Thoracic aorta (tissue), 2 donors: ENCODE results near the gene SCN3A. TPM values are rescaled to one million over a fixed set of nuclear protein-coding genes. Genes with fewer than 3 reads are reported as not detected.
A peak's percentile ranks its signal among the peaks of the same experiment; 100 is the strongest.

Experiments
- ATAC-seq: fragments of 150-250 bp; one replicate; pipeline ENCODE4 v1.8.0; 2017; ENCODE audit warnings: low read depth; ENCODE audit not compliant: insufficient number of reproducible peaks, low FRiP score
- DNase-seq: peaks from one replicate; pipeline ENCODE4 v3.0.0-alpha.2; 2020; ENCODE audit warnings: low spot score
- H3K27ac ChIP-seq, 2 donors: fragments of 200-600 bp; sonication (generic); 1 replicate in 1 of 2; 2 replicates in 1 of 2; pipeline ENCODE4 v1.5.1; 2016; ENCODE audit warnings: mild to moderate bottlenecking in 2 of 2, moderate library complexity in 2 of 2
- H3K27me3 ChIP-seq: fragments of 200-600 bp; sonication (generic); replicated peaks from 2 replicates; pipeline ENCODE4 v1.6.0; 2016; ENCODE audit warnings: mild to moderate bottlenecking; ENCODE audit not compliant: insufficient read depth
- H3K36me3 ChIP-seq: fragments of 200-600 bp; sonication (generic); one replicate; pipeline ENCODE4 v1.5.1; 2016
- H3K4me1 ChIP-seq, 2 donors: fragments of 200-600 bp; sonication (generic); 1 replicate in 1 of 2; 2 replicates in 1 of 2; pipeline versions ENCODE4 v1.5.1 to v1.6.0; 2016; ENCODE audit warnings: low read depth in 2 of 2, mild to moderate bottlenecking in 1 of 2; ENCODE audit not compliant: control insufficient read depth in 1 of 2
- H3K4me3 ChIP-seq: fragments of 200-600 bp; sonication (generic); 2 replicates; pipeline ENCODE4 v1.5.1; 2016; ENCODE audit warnings: mild to moderate bottlenecking
- H3K9me3 ChIP-seq: fragments of 200-600 bp; sonication (generic); 2 replicates; pipeline ENCODE4 v1.5.1; 2016
- total RNA-seq, 2 donors: library from RNA; depleted of rRNA; stranded (reverse); fragments of >200 nt; gene quantifications; one replicate each; pipeline versions ENCODE4 v1.1.0 to v1.2.3, GENCODE V29; 2016
- TF ChIP-seq, protein P1 (sequence below): fragments of 200-600 bp; sonication (generic); IDR thresholded peaks from one replicate; pipeline ENCODE4 v1.5.1; 2019; ENCODE audit warnings: antibody characterized with exemption

SCN3A gene
- total RNA-seq, 2 donors from 2014 or later: 6.0 to 8.3 TPM

DNA sequence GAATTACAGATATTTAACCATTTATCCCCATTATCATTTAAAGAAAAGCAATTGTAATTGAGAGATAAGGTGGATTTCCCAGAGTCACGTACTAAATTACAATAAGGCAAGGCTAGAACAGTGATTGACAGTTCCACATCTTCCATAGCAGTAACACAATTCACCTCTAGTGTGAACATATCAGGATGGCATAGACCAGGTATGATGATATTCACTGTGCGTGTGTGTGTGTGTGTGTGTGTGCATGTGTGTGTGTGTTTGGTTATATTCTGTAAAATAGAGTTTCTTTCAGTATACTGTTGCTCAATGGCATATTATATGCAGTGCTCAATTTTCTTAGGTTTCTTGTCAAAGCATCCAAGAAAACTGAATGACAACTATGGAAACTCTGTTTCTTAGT is 37.1 kb upstream of the SCN3A start:
- Histone ChIP-seq H3K36me3 (no peaks in the 10 kb centered on the region), H3K27me3 (no peaks in the 10 kb centered on the region), H3K27ac (no peak overlapping the region), H3K4me3 (no peak overlapping the region), H3K4me1 (no peaks in the 10 kb centered on the region), H3K9me3 (no peaks in the 10 kb centered on the region)
- DNase-seq (no peak), ATAC-seq (no peak)
- TF ChIP-seq, protein P1, sequence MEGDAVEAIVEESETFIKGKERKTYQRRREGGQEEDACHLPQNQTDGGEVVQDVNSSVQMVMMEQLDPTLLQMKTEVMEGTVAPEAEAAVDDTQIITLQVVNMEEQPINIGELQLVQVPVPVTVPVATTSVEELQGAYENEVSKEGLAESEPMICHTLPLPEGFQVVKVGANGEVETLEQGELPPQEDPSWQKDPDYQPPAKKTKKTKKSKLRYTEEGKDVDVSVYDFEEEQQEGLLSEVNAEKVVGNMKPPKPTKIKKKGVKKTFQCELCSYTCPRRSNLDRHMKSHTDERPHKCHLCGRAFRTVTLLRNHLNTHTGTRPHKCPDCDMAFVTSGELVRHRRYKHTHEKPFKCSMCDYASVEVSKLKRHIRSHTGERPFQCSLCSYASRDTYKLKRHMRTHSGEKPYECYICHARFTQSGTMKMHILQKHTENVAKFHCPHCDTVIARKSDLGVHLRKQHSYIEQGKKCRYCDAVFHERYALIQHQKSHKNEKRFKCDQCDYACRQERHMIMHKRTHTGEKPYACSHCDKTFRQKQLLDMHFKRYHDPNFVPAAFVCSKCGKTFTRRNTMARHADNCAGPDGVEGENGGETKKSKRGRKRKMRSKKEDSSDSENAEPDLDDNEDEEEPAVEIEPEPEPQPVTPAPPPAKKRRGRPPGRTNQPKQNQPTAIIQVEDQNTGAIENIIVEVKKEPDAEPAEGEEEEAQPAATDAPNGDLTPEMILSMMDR: no peak

DNA sequence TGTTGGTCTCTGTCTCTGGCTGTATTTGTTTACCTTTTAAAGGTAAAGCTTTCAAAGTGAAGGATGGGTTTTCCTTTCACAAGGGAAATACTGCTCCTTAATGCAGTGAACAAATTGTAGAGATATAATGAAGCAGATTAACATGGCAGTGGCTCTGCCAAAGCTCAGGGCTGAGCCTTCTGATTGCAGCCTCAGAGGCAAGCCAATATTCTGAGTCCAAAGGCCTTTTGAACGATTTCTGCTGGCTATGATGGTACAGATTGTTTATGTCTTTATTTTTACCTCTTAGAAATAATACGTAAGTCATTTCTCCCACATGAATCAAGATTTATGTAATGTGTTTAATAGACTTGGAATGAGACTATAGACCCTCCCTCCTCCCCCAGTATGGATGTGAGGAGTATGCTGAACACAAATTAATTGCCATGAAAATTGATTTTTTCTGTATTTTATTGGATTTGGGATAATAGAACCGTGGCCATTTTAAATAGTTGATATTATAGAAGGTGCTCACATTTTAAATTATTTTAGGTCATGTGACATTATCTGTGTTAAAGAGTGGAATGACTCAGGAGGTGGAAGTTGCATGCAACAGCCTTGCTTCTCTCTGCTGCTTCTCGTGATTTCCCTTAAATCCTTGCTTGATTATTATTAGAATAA is 36.1 kb upstream of the SCN3A start:
- Histone ChIP-seq H3K9me3 (no peaks in the 10 kb centered on the region), H3K27ac (no peak overlapping the region), H3K36me3 (no peaks in the 10 kb centered on the region), H3K4me3 (no peak overlapping the region), H3K4me1 (no peaks in the 10 kb centered on the region), H3K27me3 (no peaks in the 10 kb centered on the region)
- TF ChIP-seq, protein P1: no peak
- ATAC-seq (no peak), DNase-seq (no peak)

DNA sequence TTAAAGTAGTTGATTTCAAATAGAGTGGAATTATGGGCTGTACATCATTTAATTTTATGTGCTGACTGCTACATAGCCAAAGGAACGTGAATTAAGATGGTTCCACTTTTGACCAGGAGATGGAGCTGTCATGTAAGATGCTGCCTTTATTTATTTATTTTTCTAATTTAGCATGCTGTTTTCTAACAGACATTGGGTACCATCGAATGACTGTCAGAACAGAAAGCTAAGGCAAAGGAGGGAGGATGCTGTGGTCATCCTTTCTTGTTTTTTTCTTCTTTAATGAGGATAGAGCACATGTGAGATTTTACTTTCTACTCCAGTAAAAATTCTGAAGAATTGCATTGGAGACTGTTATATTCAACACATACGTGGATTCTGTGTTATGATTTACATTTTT is 35.4 kb upstream of the SCN3A start, which contains the start of gene SCN2A:
Gene SCN2A (plus strand): TSS at position 185 of the 400 bp plus-strand sequence. CDS start 56,410 bp downstream, outside the sequence.
- Histone ChIP-seq H3K9me3 (no peaks in the 10 kb centered on the region), H3K27ac (no peak within 1 kb of the TSS), H3K4me3 (no peak within 1 kb of the TSS), H3K36me3 (no peaks in the 10 kb centered on the region), H3K27me3 (no peaks in the 10 kb centered on the region), H3K4me1 (no peaks in the 10 kb centered on the region)
- DNase-seq: no peak
- TF ChIP-seq, protein P1: peak; percentile 47
- no peak for ATAC-seq

DNA sequence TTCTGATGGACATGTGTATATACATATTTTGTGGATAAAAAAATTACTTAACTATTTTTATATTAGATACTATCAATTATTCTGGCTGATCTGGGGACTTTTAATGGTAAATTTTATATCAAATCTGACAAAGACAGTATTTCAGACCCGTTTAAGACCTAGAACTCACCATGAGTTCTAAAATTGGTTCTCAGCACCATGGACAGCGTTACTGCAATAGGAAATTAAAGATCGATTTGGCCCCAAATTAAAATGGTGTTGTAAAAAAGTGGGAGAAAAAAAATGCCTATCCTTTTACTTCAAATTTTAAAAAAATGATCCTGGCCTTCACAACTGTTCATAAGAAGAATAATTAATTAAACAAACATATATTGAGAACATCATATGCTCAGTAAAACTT is 34.4 kb upstream of the SCN3A start:
- Histone ChIP-seq H3K4me1 (no peaks in the 10 kb centered on the region), H3K9me3 (no peaks in the 10 kb centered on the region), H3K4me3 (no peak overlapping the region), H3K36me3 (no peaks in the 10 kb centered on the region), H3K27me3 (no peaks in the 10 kb centered on the region), H3K27ac (no peak overlapping the region)
- TF ChIP-seq, protein P1: no peak
- ATAC-seq: no peak
- no peak for DNase-seq

DNA sequence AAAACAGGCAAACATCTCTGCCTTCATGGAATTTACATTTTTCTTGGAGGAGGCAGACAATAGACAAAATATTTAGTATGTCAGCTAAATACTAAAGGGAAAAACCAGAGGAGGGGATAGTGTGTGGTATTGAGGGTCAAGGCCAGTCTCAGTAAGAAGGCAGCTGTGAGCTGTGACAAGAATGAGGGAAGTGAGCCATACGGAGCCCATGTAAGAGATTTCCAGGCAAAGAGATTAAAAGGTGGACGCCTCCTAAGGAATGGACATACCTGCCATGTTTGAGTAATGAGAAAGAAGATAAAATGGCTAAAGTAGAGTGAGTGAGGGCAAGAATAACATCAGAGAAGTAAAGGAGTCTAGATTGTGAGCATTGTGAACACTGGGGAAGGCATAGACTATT is 33.2 kb upstream of the SCN3A start:
- ATAC-seq (no peak), DNase-seq (no peak)
- Histone ChIP-seq H3K9me3 (no peaks in the 10 kb centered on the region), H3K36me3 (no peaks in the 10 kb centered on the region), H3K27me3 (no peaks in the 10 kb centered on the region), H3K4me3 (no peak overlapping the region), H3K27ac (no peak overlapping the region), H3K4me1 (no peaks in the 10 kb centered on the region)
- TF ChIP-seq, protein P1: no peak
